COR-L47 (cell line): ENCODE data around the gene MAMDC2.

Experiments
- DNase-seq: peaks from one replicate; lab custom pipeline; 2025; lab: John Stamatoyannopoulos, UW

The MAMDC2 gene

GRCh38 chr9:70064496-70064895 is 20.8 kb downstream of the MAMDC2 start:
- no peak for DNase-seq

GRCh38 chr9:70065572-70065971 is 21.9 kb downstream of the MAMDC2 start:
- no peak for DNase-seq

GRCh38 chr9:70066418-70066817 is 22.8 kb downstream of the MAMDC2 start:
- DNase-seq = no peak

GRCh38 chr9:70066874-70067273 is 23.2 kb downstream of the MAMDC2 start:
- DNase-seq = no peak

- DNase-seq = no peak
These were observed 26.1 kb downstream of the MAMDC2 start for GRCh38 chr9:70069704-70070103.

- DNase-seq = no peak
These were observed 29.5 kb downstream of the MAMDC2 start for GRCh38 chr9:70073193-70073592.

- DNase-seq = no peak
These were observed 30.1 kb downstream of the MAMDC2 start for GRCh38 chr9:70073756-70074155.

GRCh38 chr9:70076678-70077077 is 33.0 kb downstream of the MAMDC2 start:
- DNase-seq = no peak

GRCh38 chr9:70079417-70080037 is 35.9 kb downstream of the MAMDC2 start:
- peak; percentile 86 for DNase-seq

- peak; percentile 76 for DNase-seq
These were observed 37.0 kb downstream of the MAMDC2 start for GRCh38 chr9:70080481-70081119.

GRCh38 chr9:70081120-70081495 is 37.5 kb downstream of the MAMDC2 start:
- DNase-seq = no peak

GRCh38 chr9:70083429-70083828 is 39.8 kb downstream of the MAMDC2 start:
- DNase-seq = no peak

GRCh38 chr9:70085241-70085640 is 41.6 kb downstream of the MAMDC2 start:
- DNase-seq = no peak

- DNase-seq = no peak
These were observed 47.5 kb downstream of the MAMDC2 start for GRCh38 chr9:70091103-70091502.

- peak; percentile 70 for DNase-seq
These were observed 47.9 kb downstream of the MAMDC2 start for GRCh38 chr9:70091572-70091971.

GRCh38 chr9:70092190-70092589 is 48.5 kb downstream of the MAMDC2 start:
- DNase-seq = peak; percentile 42

- DNase-seq = no peak
These were observed 49.4 kb downstream of the MAMDC2 start for GRCh38 chr9:70093095-70093494.

- no peak for DNase-seq
These were observed 50.3 kb downstream of the MAMDC2 start for GRCh38 chr9:70093944-70094343.

GRCh38 chr9:70094747-70095146 is 51.1 kb downstream of the MAMDC2 start:
- DNase-seq = no peak

GRCh38 chr9:70097187-70097586 is 53.5 kb downstream of the MAMDC2 start:
- no peak for DNase-seq

- no peak for DNase-seq
These were observed 56.7 kb downstream of the MAMDC2 start for GRCh38 chr9:70100362-70100761.

GRCh38 chr9:70101265-70101664 is 57.6 kb downstream of the MAMDC2 start:
- no peak for DNase-seq

- no peak for DNase-seq
These were observed 61.5 kb downstream of the MAMDC2 start for GRCh38 chr9:70105147-70105546.

- no peak for DNase-seq
These were observed 62.9 kb downstream of the MAMDC2 start for GRCh38 chr9:70106571-70106970.
